Middle frontal gyrus (tissue), 1 donor: ENCODE data around the gene FAAP100.

ENCODE experiments used
- DNase-seq: peaks from one replicate; pipeline ENCODE4 v3.0.0-alpha.2; 2015; ENCODE audit warnings: low spot score; ENCODE audit errors: extremely low spot score

The FAAP100 gene

DNA sequence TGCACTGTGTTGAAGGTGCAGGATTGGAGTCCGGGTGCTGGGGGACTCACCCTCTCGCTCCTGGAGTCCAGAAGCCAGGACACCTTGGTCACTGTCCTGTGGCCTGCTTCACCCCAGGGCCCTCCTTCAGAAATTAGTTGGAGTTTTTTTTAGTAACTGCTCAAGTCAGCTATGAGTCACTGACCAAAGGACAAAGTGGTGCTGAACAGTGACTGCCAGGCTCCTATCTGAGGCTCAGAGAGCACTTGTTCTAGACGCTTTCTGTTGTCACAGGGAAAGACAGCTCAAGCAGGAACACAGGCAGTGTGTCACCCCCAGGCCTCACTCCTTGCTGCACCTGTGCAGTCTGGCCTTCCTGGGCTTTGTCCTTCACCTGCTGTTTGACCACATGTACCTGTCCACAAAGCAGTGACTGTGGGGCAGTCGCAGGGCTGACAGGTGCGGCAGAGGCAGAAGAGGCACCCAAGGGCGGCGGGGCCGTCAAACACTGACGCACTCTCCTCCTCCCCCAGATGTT is 4.1 kb upstream of the FAAP100 start:
- no peak for DNase-seq

DNA sequence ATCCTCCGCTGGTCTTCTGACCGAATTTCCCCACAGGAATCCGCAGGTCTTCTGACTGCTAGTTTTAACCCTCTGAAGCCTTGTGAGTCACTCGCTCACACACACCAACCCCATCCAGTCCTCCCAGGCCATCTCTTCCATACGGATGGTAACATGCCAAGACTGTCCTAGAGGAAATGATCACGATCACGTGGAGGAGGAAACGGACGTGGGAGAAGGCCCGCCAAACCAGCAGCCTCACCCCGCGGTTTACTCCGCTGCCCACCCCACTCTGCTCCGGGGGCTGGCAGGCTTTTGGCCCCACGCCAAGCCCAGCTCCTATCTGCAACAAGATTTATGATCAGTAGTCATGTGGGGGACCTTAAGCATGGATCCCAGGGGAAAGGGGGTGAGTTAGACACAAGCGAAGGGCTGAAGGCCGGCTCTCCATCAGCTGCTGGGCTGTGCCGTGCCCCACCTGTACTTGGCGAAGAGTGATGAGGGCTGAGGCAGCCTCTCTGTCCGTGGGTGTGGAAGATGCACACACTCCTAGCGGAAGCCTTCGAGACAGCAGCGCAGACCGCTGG is 1.5 kb upstream of the FAAP100 start:
- DNase-seq, result no peak

DNA sequence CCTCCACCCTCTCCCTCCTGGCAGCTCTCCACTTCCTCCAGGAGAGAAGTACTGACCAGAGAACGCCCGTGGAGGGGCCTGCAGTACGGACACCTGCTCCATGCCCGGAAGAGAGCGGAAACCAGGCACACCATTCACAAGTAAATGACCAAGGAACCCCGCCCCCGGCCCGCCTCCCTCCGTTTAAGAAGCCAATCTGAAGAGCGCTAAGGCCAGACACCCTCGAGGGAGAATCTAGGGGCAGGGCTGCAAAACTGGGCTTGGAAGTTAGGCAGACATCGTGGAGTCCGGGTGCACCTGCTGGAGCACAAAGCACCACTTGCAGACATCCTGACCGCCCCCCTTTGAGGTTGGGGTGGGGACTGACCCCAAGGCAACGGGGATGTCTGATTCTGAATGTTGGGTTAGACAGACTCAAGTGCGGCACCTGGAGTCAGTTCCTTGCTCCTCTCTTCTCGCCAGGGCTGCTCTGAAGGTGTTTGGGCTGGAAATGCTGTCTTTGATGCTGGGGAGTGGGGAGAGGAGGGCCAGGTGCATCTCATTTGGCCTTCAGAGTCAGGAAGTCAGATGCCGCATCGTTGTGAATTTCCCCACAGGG is 964 bp upstream of the FAAP100 start:
- no peak for DNase-seq

DNA sequence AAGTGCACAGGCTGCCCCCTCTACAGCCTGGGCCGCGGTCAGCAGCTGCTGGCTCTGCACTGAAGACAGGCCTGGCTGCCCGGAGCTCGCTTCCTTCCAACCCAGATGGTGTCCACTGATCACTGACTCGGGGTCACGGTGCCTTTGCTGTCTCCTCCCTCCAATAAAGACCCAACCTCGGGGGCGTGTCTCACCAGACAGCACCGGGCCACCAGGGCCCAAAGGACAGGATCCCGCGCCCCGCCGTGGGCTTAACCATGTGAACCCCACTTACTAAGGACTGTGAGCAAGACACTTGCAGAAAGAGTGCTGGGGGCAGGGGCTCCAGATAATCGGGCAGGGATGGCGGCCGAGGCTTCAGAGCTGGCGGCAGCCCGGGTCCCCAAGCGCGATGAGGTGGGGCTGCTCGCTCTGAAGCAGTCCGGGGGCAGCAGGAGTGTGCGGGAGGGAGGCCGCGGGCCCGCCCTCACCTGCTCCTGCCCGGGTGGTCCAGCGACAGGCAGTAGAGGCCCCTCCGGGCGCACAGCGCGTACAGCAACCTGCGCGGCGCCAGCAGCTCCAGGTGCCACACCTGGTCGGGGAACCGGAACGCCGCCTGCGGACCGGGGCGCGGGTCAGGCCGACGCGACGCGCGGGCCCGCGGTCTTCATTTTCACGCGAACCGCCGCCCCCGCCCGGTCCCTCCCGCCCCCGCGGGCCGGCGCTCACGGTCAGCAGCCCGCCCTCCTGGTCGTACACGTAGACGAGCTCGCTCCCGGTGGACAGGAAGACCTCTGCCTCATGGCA is 502 bp downstream of the FAAP100 start:
- no peak for DNase-seq

DNA sequence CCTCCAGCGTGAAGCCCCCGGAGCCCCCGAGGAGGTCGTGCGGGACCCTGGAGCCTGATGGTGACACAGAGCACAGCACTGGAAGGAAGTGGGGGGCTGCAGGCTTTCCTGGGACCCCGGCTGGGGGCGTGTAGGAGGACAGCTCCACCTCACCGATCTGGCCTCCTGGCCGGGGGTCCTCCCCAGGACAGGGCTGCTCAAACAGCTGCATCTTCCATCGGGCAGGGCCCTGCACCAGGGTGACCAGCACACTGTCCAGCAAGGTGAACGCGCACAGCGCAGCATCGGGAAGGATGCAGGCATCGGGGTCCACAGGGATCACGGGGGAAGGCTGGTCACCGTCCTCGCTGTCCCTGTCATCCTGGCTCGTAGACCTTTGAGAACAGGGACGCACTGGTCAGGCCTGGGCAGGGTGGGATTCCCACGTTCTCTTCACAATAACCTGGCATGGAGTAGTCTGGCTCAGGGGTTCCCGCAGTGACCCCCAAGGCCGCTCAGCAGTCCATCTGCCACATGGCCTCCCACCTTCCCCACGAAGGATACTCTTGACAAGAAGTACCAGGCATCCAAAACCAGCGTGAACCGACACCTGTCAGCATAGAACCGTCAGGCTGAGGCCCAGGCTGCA is 1.2 kb downstream of the FAAP100 start:
- DNase-seq, result no peak

DNA sequence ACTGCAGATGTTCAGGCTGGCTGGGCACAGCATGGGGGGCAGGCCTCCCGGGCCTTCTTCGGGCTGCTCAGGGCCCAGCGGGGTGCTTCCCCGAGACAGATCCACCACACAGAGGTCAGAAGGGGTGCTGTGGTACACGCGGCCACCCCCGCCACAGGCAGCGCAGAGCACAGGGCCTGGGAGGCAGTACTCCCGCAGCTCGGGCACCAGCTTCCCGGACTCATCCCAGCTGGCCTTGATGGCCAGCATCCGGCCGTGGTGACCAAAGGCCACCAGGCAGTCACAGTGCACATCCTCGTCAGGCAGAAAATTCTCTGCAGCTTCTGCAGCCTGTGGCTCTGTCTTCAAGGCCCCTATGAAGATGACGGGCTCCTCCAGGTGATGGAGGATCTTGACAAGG is 1.9 kb downstream of the FAAP100 start:
- DNase-seq, result no peak

DNA sequence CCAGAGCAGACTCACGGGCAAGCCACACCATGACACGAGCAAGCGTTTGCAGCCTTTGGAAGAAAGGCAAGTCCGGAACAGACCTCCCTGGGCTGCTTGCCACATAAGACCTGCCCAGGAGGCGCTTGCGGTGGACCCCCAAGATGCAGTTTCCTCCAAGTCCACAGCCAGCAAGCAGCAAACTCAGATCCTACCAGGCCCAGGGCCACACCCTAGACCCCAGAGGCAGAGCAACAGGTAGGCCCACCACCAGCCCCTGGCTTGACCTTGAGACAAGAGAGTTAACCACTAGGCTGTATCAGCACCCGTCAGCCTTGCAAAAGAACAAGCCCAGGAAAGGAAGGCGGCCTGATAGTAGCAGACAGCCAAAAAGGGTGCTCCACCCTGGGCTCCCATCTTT is 2.3 kb downstream of the FAAP100 start:
- no peak for DNase-seq

DNA sequence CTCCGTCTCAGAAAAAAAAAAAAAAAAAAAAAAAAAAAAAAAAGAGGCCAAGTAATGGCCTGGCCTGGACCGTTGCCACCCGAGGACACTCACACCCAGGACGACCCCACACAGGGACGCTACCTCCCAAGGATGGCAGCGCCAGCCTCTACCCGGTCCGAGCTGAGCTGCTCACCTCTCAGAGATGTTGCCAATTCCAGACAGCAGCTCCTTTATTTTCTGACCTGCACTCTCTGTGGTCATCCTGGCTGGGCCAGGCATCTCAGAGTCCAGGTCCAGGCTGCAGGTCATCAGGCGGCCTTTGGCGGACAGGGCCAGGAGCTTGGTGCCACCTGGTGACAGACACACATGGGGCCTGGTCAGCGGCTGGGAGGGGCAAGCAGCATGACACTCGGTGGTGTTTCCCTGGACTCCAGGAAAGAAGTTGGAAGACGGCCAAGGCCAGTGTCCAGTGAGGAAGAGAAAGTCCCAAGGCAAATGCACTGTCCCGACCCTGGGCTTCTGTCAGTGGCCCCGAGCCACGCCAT is 3.1 kb downstream of the FAAP100 start:
- DNase-seq, result no peak

DNA sequence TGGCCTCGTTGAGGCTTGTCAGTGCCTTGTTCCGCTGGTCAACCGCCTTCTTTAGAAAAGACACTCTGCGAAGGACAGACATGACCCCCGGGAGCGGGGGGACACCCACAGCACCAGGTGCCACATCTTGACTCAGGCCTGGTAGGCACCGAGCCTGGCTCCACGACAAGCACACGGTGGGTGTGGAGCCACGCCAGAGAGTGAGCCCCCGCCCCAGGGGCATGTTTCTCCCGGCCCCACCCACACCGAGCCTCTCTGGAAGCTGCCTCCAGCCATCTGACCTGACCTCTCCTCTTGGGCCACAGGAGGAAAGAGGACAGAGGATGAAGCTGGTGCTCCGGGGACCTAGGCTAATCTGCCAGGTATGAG is 4.6 kb downstream of the FAAP100 start:
- no peak for DNase-seq

DNA sequence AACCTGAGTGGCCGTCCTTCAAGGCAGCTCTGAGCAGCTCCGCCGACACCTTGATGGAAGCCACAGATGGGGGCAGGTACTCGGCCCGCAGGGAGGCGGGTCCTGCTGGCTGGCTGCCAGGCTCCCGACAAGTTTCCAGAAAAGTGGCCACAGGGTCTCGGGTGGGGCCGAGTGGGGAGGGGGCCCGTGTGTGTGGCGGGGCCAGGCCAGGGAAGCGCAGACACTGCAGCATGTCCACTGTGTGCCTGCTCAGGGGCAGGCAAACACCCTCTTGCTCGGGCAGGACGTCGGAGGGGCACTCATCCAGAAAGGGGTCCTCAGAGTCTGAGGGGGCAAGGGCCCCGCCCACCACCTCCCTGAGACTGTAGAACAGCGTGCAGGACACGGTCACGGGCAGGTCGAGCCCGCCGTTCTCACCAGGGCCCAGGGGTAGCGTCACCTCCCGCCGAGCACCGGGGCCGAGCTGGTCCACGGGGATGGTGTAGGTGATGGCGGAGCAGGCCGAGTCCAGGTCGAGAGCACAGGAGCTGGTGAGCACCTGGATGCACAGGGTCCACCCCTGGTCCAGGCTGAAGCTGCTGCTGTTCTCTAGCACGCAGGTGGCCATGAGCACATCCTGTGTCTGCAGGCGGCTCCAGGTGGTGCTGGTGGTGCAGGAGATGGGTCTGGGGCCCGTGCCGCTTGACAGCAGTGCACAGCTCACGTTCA is 5.1 kb downstream of the FAAP100 start:
- DNase-seq, result no peak

DNA sequence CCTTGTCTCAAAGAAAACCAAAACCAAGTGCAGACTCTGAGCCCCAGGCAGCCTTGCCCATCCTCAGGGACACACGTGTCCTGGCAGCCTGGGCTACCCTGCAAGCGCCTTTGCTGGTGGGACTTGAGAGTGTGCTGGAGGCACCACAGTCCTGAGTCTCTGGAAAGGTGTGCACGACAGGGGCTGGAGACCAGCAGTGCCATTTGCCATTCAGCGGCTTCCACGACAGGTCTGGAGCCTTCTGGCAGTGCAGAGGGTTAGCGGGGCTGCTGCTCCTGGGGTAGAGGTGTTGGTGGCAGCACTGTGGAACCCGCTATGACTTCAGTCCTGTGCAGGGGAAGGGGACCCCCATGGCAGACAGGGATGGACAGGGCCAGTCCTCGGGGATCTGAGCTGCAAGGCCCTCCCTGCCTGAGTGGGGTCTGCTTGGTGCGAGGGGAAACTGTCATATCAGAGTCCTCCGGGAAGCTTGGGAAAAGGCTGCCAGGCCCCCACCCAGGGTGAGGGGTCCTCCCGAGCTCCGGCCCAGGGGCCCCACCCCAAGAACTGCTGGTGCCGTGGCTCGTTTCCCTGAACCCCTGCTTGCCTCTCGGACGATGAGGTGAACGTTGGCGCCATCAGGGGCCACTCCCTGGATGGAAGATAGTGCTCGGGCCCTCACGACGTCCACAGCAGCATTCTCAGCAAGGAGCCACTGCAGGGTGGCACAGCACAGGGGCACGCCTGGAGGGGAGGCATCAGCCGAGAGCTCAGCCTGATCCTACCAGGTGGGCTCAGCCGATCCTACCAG is 6.8 kb downstream of the FAAP100 start:
- no peak for DNase-seq

DNA sequence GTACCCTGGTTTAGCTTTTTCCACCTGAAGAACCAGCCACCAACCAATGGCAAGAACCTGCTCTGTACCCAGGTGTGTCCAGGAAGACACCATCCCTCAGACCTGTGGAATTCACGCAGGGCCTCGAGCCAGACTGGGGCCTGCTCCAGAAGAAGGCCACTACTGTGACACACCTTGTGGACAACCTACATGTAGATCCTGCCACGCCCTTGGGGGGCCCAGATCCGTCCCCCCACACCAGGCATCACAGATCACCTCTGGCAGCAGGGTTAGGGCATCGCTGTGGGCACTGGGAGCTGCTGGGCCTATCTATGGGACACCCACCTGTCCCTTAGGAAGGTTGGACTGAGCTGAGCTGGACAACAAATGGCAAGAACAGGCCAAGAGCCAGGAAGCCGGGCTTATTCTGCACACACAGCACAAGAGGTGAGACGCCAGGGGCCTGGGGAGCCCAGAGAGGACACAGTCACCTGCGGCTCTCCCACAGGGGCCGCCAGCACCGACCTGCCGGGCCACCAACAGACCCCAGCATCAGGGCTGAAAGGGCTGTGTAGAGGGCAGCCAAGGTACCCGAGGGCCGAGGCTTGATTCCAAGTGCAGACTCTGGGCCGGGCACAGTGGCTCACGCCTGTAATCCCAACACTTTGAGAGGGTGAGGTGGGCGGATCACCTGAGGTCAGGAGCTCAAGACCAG is 7.7 kb downstream of the FAAP100 start:
- DNase-seq, result no peak

DNA sequence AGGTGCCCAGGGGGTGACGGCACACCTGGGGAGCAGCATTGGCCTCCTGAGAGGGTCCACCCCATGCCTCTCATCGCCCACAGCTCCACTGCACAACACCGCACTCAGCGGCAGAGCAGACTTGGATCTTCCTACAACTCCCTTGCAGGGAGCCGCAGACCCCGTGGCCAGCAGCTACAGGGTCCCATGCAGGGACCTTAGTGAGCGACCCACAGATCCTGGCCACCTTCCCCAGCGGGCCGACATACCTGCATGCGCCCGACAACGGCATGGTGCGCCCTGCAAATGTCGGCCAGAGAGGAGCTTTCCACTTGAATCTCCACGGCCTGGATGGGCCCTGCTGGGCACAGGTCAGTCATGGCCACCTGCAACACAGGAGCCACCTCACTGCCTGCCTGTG is 8.4 kb downstream of the FAAP100 start:
- no peak for DNase-seq

DNA sequence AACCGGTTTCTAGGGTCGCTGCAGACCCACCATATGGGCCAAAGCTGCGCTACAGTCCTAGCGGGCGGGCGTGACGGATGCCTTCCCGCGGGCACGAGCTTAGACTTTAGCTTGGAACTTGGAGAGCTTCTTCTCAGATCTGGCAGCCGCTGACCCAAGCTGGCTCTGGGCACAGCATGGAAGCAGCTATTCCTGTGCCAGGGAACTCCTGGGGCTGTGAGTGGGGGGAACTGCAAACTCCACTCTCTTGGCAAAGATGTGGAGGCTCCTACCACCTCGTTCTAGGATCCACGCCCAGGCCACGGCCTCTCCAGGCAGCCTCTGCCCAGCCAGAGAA is 8.8 kb downstream of the FAAP100 start:
- DNase-seq, result no peak

DNA sequence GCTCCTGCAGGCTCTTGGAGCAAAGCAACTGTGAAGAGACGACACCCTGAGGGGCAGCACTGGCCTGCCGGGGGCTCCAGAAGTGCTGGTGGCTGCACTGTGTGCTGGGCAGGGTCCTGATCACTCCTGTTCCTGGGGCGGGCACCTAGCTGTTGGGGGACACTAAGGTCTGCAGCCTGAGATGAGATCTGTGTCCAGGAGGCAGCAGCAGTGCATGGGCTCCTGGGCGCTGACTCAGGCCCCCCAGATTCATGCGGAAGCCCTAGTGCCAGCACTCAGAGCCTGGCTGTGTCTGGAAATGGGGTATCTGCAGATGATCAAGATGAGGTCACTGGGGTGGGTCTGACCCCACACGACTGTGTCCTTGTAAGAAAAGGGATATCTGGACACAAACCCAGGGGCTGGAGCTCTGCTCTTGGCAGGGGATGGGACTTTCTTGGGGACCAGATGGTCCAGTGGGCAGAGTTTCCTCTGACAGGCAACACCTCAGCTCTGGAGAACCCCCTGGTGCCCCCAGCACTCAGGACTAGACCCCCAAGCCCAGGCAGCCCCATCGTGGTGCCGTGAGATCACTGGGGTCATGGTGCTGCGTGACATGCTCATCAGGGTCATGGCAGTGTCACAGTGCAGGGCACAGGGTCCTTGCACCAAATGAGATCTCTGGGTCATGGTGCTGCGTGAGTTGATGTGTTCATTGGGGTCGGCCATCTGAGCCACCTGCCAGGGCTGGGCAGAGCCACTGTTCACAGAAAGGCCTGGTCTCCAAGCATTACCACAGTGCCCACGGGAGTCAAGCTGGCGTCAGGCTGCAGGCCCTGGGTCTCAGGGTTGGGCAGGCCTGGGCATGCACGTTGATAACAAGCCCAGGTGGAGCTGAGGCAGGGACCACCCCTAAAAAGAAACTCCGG is 9.5 kb downstream of the FAAP100 start:
- DNase-seq, result no peak

DNA sequence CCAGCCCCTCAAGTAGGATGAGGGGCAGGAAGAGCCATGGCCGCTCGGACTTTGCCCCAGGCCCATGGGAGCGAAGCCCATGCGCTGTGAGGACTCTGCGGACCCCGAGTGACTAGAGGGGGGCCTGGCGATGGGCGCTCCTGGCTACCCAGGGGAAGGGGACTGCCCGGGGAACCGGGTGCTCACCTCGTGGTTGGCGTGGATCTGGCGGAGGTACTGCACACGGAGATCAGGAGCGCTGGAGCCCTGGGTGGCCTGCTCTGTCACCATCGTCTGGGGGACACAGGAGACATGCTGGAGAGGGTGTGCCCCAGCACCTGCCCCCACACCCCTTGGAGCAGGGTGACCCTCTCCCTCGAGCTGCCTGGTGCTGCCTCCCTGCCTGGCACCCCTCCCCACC is 11.0 kb downstream of the FAAP100 start:
- no peak for DNase-seq

DNA sequence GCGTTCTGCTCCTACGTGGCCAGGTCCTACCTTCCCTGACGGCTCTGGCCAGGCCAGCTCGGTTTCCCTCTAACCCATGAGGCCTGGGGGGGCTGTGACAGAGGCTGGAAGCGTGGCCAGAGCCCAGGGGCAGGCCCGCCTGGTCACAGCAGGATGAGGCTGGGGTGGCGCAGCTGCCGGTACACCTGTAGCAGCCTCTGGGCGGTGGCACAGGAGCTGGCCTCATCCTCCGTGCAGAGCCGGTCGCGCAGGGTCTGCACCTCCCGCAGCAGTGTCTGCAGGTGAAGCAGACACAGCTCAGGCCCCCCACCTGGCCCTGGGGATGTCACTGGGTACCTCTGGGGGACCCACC is 11.5 kb downstream of the FAAP100 start:
- DNase-seq, result no peak

DNA sequence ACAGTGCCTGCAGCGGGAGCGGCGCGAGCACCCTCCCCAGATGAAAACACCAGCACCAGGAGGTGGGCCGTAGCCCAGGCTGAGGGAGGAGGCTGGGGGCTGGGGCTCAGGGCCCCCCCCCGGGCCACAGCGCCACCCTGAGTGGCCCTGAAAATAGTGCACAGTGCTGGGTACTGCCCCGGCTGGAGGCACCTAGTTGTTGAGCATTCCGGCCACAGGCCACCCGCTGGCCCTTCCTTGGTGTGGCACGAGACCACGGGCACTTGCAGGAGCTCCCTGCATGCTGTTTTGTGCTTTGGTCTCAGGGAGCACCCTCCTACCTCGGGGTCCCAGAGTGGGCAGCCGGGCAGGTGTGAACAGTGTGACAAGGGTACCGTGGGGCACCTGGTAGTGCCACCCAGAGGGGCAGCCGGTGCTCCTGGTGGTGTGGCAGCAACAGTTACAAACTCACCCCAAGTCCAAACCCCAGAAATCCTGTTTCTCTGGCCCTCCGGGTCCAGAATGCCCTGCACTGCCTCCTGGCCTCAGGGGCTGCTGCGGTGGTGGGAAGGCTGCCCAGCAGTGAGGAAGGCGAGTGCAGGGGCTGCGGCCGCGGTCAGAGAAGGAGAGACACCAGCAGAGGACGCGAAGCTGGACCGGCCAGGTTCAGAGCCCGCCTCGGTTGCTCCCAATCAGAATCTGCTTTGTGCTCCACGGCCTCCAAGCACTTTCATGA is 12.0 kb downstream of the FAAP100 start:
- DNase-seq, result no peak

DNA sequence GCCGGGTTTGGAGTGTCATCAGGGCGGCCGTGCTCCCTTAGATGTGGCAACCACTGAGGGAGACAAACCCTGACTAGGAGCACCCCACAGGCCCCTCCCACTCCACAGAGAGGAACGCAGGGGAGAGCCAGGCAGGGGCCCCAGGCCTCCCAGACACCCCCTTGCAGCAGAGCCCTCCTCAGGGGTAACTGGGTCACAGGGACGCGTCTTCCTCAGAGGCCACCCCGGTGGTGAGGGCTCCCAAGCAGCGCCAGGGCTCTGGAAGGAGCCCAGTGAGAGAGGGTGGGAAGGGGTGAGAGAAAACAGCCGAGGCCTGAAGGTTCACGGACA is 12.6 kb downstream of the FAAP100 start:
- no peak for DNase-seq
